Measurements from ENCODE around the gene TBC1D1.
"Not testable (repeated sequence)": the region's sequence is repeated elsewhere in the genome, so short reads cannot be mapped to it uniquely, and the experiment has no call there.

The TBC1D1 gene

GRCh38 chr4:37968747-37969146 lies 77.9 kb downstream of the TBC1D1 start:
- DNase-seq (ENCODE audit: low spot score), result no peak

DNA sequence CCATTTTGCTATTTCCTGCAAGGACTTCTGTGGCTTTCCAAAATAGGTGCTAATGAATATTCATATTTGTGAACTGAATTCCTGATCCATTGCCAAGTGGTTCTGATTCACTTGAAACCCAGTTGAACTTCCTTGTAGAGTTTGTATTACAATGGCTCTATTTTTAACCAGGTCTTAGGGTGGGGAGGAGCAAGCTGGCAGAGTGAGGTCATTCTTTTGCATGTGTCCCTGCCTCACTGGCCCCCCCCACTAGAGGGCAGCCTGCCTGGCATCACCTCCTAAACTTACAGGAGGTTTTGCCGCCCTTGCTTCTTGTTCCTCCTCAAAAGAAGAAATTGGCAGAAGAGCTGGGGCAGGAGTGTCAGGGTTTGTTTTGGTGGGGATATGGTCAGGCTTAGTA lies 79.8 kb downstream of the TBC1D1 start:
- DNase-seq (ENCODE audit: low spot score), result peak; percentile 63

- no peak for DNase-seq (ENCODE audit: low spot score)
These were observed 80.3 kb downstream of the TBC1D1 start for GRCh38 chr4:37971202-37971601.

- no peak for DNase-seq (ENCODE audit: low spot score)
These were observed 82.6 kb downstream of the TBC1D1 start for GRCh38 chr4:37973441-37973840.

- not testable (repeated sequence) for DNase-seq (ENCODE audit: low spot score)
These were observed 84.5 kb downstream of the TBC1D1 start for GRCh38 chr4:37975321-37975822.

- no peak for DNase-seq (ENCODE audit: low spot score)
These were observed 85.6 kb downstream of the TBC1D1 start for GRCh38 chr4:37976507-37976906.

- peak; percentile 80 for DNase-seq (ENCODE audit: low spot score)
These were observed 86.1 kb downstream of the TBC1D1 start for GRCh38 chr4:37976991-37977470.

GRCh38 chr4:37977471-37978247 lies 86.8 kb downstream of the TBC1D1 start:
- DNase-seq (ENCODE audit: low spot score), result peak; percentile 73

GRCh38 chr4:37978248-37978924 lies 87.5 kb downstream of the TBC1D1 start:
- no peak for DNase-seq (ENCODE audit: low spot score)

- DNase-seq (ENCODE audit: low spot score), result no peak
These were observed 89.4 kb downstream of the TBC1D1 start for GRCh38 chr4:37980246-37980645.

DNA sequence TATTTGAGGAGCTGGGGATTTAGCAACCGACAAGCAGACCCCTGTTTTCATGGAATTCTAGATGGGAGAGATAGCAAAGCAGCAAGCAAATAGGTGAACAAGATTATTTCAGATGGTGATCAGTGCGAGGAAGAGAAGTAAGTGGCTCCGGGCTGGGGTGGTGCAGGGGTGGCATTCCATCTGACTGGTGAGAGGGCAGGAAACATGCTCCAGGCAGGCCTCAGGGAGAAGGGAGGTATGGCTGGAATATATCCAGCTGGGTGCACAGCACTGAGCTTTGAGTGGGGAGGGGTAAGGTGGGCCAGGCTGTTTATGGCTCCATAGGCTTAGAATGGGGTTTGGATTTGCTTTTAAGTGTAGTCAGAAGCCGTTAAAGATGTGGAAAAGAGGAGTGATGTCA lies 90.5 kb downstream of the TBC1D1 start:
- no peak for DNase-seq (ENCODE audit: low spot score)

GRCh38 chr4:37981844-37982720 lies 91.2 kb downstream of the TBC1D1 start:
- no peak for DNase-seq (ENCODE audit: low spot score)

DNA sequence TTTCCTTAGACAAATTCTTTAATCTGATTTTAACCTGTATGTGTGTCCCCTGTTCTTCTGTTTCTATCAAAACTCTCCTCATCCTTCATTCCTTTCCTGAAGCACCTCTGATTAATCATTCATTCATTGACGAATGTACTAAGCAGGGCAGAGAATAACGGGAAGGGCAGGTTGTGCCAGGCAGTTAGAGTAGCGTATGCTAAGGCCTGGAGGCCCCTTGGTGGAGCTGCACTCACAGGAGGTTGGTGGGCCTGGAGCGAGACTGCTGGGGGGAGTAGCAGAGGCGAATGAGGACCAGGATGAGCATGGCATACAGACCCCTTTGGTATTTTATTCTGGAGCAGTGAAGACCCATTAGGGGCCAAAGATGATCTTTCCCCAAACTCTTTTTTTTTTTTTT lies 91.9 kb downstream of the TBC1D1 start:
- DNase-seq (ENCODE audit: low spot score), result no peak

DNA sequence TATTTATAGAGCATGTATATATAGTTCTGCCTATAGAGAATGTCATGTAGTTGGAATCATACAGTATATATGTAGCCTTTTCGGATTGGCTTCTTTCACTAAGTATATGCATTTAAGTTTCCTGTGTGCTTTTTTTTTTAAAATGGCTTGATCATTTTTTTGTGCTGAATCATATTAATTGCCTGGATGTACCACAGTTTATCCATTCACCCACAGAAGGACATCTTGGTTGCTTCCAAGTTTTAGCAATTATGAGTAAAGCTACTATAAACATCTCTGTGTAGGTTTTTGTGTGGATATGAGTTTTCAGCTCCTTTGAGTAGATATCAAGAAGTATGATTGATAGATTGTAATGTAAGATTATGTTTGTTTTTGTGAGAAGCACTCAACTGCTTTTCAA lies 93.1 kb downstream of the TBC1D1 start:
- no peak for DNase-seq (ENCODE audit: low spot score)

GRCh38 chr4:37985730-37986275 lies 94.9 kb downstream of the TBC1D1 start:
- DNase-seq (ENCODE audit: low spot score), result no peak

- DNase-seq (ENCODE audit: low spot score), result no peak
These were observed 97.8 kb downstream of the TBC1D1 start for GRCh38 chr4:37988670-37989069.

DNA sequence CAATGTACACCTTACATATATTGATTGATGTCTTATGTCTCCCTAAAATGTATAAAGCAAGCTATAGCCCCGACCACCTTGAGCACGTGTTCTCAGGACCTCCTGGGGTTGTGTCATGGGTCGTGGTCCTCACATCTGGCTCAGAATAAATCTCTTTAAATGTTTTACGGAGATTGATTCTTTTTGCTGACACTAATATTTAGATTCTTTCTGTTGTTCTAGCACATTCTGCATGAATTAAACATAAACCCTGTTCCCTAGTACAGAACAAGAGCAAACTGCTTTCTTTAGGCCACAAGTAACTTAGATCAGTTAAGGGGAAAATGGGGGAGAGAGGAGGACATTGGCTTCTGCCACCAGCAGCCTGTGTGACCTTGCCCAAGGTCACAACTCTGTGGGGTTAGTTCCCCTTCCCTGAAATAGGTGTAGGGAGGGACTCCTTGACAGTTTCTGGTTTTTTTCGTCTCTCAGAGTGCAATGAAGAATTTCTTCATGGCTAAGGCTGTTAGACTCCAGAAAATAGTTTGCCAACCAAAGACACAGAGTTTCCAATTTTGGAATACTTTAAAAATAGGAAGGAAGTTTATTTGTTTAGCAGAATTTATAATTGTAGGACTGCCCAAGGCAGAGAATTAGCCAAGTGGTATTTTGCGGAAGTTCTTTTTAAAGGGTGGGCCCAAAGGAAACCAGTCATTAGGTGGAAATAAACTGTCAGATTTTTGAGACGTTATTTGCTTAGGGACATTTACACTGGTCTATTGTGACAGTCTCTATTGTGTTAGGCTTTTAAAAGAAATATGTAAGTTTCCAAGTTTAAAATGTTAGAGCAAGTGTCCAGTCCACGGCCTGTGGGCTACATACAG lies 98.7 kb downstream of the TBC1D1 start:
- no peak for DNase-seq (ENCODE audit: low spot score)

DNA sequence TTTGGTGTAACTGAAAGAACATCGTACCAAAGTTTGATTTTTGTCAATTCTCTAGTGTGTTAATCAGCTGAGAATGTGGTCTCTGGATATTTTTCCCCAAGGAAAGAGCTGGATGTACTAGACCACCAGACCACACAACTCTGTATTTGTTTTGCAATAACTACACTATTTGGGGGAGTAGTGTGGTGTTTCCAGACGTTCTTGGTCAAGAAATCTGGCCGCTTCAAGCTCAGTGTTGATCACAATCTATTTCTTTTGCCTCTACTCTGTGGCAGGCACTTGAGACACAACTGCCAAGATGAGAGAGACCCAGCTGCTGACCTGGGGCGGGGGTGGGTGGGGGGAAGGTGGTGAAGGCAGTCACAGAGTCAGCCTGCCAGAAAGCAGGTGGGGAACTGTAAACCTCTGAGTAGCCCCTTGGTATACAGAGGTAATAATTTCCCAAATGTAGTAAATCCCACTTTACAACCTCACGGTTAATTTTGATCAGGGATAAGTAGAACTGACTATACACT lies 99.9 kb downstream of the TBC1D1 start:
- no peak for DNase-seq (ENCODE audit: low spot score)

DNA sequence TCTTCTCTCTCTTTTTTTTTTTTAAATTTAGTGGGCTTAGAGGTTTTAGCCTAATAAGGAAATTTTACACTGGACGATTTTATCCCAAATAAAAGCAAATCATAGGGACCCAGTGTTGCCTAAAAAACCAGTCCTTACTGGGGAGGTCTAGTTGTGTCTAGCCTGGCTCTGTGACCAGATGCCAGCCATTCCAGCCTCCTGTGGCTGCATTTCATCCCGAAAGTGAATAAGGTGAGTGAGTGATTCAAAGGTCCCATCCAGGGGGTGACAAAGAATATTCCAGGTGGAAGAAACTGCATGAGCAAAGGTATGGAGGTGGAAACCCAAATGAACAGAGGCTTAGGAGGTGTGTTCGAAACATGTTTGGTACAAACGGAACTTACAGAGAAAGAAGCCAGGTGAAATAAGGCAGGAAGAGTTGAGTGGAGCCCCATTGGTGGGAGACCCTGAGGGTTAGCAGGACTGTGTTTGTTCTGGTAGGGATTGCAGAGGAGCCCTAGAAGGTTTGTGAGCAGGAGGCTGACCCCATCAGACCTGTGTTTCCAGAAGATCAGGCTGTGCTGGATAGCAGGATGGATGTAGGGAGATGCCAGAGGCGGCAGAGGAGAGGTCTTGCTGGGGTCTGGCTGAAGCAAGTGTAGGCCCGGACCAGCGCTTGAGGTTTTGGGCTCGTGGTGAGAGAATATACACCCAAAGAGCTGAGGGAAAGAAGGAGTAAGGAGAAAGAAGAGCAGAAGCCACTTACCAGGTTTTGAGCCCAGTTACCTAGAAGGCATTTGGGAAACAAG lies 100.9 kb downstream of the TBC1D1 start:
- DNase-seq (ENCODE audit: low spot score), result no peak

DNA sequence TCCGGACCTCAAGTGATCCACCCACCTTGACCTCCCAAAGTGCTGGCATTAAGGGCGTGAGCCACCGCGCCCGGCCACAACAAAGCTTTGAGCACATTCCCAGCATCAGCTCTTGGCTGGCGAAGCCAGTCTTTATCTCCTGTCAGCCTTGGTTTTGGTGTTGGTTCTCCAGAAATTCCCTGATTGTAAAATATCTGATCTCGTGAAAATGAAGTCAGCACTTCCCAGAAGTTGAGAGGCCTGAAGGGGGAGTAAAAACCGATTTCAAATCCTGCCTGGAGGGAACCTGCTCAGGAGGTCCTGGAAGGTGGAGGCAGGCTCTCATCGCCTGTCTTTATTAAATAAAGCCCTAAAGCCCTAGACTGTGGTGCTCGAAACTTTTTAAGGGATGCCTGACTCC lies 102.9 kb downstream of the TBC1D1 start:
- DNase-seq (ENCODE audit: low spot score), result no peak
